HepG2 (cell line): Measurements from ENCODE around the gene B9D2. TPM values are rescaled to one million over a fixed set of nuclear protein-coding genes. Genes with fewer than 3 reads are reported as not detected.

Experiments
- AKAP8 ChIP-seq: sonication (generic); formaldehyde crosslinking; IDR thresholded peaks from 2 replicates; pipeline ENCODE4 v1.5.1; 2020; ENCODE audit warnings: mild to moderate bottlenecking, missing genetic modification reagents
- CCDC6 ChIP-seq: sonication (generic); formaldehyde crosslinking; IDR thresholded peaks from 2 replicates; pipeline ENCODE4 v1.8.1; 2022; ENCODE audit warnings: mild to moderate bottlenecking, missing genetic modification reagents, moderate library complexity
- HES4 ChIP-seq: sonication (generic); formaldehyde crosslinking; IDR thresholded peaks from 2 replicates; pipeline ENCODE4 v1.9.0; 2021; ENCODE audit warnings: mild to moderate bottlenecking, missing genetic modification reagents, borderline replicate concordance
- KDM3A ChIP-seq: IDR thresholded peaks from 2 replicates; pipeline ENCODE4 v1.6.1; 2018; ENCODE audit warnings: low read depth, missing compliant biosample characterization
- KDM5B ChIP-seq: sonication (generic); formaldehyde crosslinking; IDR thresholded peaks from 2 replicates; pipeline ENCODE4 v1.4.0; 2020; ENCODE audit warnings: missing genetic modification reagents, mild to moderate bottlenecking, borderline replicate concordance
- LRRFIP1 ChIP-seq: sonication (generic); formaldehyde crosslinking; conservative IDR thresholded peaks from 2 replicates; pipeline ENCODE4 v1.4.0; 2020; ENCODE audit warnings: missing genetic modification reagents
- MEF2D ChIP-seq: sonication (generic); formaldehyde crosslinking; IDR thresholded peaks from 2 replicates; pipeline ENCODE4 v1.5.1; 2020; ENCODE audit warnings: mild to moderate bottlenecking, missing genetic modification reagents
- NFATC3 ChIP-seq: sonication (generic); formaldehyde crosslinking; IDR thresholded peaks from 2 replicates; pipeline ENCODE4 v1.5.1; 2020; ENCODE audit warnings: mild to moderate bottlenecking, missing genetic modification reagents
- NR2F1 ChIP-seq, 2 experiments: fragments of 450-650 bp in 1 of 2; formaldehyde crosslinking in 1 of 2; IDR thresholded peaks; 2 replicates each; pipeline versions ENCODE4 v1.5.0 to v1.6.1; 2016 to 2020; ENCODE audit warnings: mild to moderate bottlenecking in 1 of 2, missing compliant biosample characterization in 1 of 2, missing genetic modification reagents in 1 of 2, moderate library complexity in 1 of 2
- PBX3 ChIP-seq: sonication (generic); formaldehyde crosslinking; IDR thresholded peaks from 2 replicates; pipeline ENCODE4 v1.8.1; 2023; ENCODE audit warnings: missing genetic modification reagents, inconsistent platforms, borderline replicate concordance
- RFXANK ChIP-seq: IDR thresholded peaks from 2 replicates; pipeline ENCODE4 v1.6.1; 2016
- TOPORS ChIP-seq: sonication (generic); formaldehyde crosslinking; IDR thresholded peaks from 2 replicates; pipeline ENCODE4 v1.8.0; 2023; ENCODE audit warnings: mild to moderate bottlenecking, missing genetic modification reagents
- YEATS2 ChIP-seq: sonication (generic); formaldehyde crosslinking; IDR thresholded peaks from 2 replicates; pipeline ENCODE4 v1.4.0; 2020; ENCODE audit warnings: missing genetic modification reagents, borderline replicate concordance
- ZNF292 ChIP-seq: sonication (generic); formaldehyde crosslinking; IDR thresholded peaks from 2 replicates; pipeline ENCODE4 v1.8.1; 2022; ENCODE audit warnings: mild to moderate bottlenecking, low read depth, missing genetic modification reagents, borderline replicate concordance
- ZNF567 ChIP-seq: sonication (generic); formaldehyde crosslinking; IDR thresholded peaks from 2 replicates; pipeline ENCODE4 v1.8.1; 2023; ENCODE audit warnings: mild to moderate bottlenecking, missing genetic modification reagents, borderline replicate concordance
- ZNF639 ChIP-seq: conservative IDR thresholded peaks from 2 replicates; pipeline ENCODE4 v1.6.1; 2018; ENCODE audit warnings: missing genetic modification reagents
- ZNF674 ChIP-seq: sonication (generic); formaldehyde crosslinking; IDR thresholded peaks from 2 replicates; pipeline ENCODE4 v1.5.0; 2020; ENCODE audit warnings: low read depth, mild to moderate bottlenecking, missing genetic modification reagents
- ZNF790 ChIP-seq: sonication (generic); formaldehyde crosslinking; IDR thresholded peaks from 2 replicates; pipeline ENCODE4 v1.8.0; 2022; ENCODE audit warnings: missing genetic modification reagents, mild to moderate bottlenecking, borderline replicate concordance
- polyA plus RNA-seq, 8 experiments: library from polyadenylated mRNA; depleted of rRNA in 3 of 8; stranded (reverse) in 7 of 8; unstranded in 1 of 8; fragments of >200 nt; fragmentation: Illumina TruSeq in 4 of 8; extraction: Trizol in 4 of 8; gene quantifications; 2 replicates each; pipeline versions ENCODE4 v1.2.1 to v1.2.3, GENCODE V29; 2011 to 2016; ENCODE audit warnings: low read depth in 4 of 8, missing spikeins in 1 of 8, mixed read lengths in 1 of 8; ENCODE audit not compliant: insufficient read depth in 1 of 8
- total RNA-seq, 5 experiments: library from RNA; depleted of rRNA; stranded (reverse); fragments of >200 nt; fragmentation: Illumina TruSeq; extraction: Trizol; gene quantifications; 2 replicates each; pipeline ENCODE4 v1.2.3, GENCODE V29; 2016; ENCODE audit warnings: low read depth in 1 of 5
- TF ChIP-seq, protein P1 (sequence below): sonication (generic); formaldehyde crosslinking; IDR thresholded peaks from 2 replicates; pipeline ENCODE4 v1.4.0; 2020; ENCODE audit warnings: mild to moderate bottlenecking, missing genetic modification reagents, borderline replicate concordance

The B9D2 gene
- total and polyA plus RNA-seq, 2 of the 13 experiments (the other 11 are each of a cell fraction or from before 2014, with no cell fraction given), result 3.1 to 4.4 TPM

DNA sequence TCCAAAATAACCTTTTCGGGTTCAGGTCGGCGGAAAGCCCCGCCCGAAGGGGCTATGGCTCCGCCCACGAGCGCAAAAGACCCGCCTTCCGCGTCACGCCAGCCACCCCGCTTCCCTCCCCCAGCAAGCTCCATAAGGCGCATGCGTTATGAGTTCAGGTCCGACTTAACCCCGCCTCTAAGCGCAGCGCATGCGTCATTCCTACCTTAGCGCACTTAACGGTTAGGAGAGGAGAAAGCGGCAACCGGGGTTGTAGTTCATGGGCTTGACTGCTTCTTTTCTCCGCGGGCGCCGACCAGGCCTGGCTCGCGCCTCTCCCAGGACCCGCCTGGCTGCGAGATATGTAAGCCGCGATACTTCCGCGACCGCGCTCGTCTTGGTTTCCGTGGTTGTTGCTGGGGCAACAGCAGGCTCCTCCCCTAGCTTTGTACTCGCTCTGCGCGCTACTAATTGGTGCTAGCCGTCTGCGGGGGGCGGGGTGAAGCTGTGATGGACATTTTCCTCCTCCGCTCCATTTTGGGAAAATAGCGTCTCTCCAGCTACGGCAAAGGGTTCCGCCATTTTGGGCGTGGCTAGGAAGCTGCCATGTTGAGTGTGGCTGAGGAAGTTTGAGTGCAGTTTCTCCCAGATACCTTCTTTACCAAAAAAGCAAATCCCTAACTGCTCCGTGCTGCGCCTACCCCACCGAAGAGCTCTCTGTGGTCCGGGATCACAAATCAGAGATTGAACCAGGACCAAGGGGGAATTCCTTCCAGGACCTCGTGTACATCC, at the start of gene B9D2 (continued):
- TF ChIP-seq ZNF639 (CRISPR knock-in tag), result no peak; the same call in 1 of the 2 replicates
- TF ChIP-seq, protein P1, sequence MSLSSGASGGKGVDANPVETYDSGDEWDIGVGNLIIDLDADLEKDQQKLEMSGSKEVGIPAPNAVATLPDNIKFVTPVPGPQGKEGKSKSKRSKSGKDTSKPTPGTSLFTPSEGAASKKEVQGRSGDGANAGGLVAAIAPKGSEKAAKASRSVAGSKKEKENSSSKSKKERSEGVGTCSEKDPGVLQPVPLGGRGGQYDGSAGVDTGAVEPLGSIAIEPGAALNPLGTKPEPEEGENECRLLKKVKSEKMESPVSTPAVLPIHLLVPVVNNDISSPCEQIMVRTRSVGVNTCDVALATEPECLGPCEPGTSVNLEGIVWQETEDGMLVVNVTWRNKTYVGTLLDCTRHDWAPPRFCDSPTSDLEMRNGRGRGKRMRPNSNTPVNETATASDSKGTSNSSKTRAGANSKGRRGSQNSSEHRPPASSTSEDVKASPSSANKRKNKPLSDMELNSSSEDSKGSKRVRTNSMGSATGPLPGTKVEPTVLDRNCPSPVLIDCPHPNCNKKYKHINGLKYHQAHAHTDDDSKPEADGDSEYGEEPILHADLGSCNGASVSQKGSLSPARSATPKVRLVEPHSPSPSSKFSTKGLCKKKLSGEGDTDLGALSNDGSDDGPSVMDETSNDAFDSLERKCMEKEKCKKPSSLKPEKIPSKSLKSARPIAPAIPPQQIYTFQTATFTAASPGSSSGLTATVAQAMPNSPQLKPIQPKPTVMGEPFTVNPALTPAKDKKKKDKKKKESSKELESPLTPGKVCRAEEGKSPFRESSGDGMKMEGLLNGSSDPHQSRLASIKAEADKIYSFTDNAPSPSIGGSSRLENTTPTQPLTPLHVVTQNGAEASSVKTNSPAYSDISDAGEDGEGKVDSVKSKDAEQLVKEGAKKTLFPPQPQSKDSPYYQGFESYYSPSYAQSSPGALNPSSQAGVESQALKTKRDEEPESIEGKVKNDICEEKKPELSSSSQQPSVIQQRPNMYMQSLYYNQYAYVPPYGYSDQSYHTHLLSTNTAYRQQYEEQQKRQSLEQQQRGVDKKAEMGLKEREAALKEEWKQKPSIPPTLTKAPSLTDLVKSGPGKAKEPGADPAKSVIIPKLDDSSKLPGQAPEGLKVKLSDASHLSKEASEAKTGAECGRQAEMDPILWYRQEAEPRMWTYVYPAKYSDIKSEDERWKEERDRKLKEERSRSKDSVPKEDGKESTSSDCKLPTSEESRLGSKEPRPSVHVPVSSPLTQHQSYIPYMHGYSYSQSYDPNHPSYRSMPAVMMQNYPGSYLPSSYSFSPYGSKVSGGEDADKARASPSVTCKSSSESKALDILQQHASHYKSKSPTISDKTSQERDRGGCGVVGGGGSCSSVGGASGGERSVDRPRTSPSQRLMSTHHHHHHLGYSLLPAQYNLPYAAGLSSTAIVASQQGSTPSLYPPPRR (CRISPR knock-in tag), result no peak
- no peak for TF ChIP-seq KDM3A
- no peak for TF ChIP-seq TOPORS
- TF ChIP-seq HES4 (CRISPR knock-in tag), result no peak
- no peak for TF ChIP-seq NFATC3
- no peak for TF ChIP-seq ZNF790 (CRISPR knock-in tag)
- no peak for TF ChIP-seq ZNF567
- TF ChIP-seq AKAP8 (CRISPR knock-in tag), result peak; percentile 80; the same call in 1 of the 2 replicates
- peak; percentile 25; the same call in 1 of the 2 replicates for TF ChIP-seq YEATS2 (CRISPR knock-in tag)
- no peak for TF ChIP-seq ZNF292 (CRISPR knock-in tag)
- TF ChIP-seq NR2F1 (CRISPR knock-in tag; IDR thresholded peaks at IDR 0.05), result no peak; a peak in 1 of 4 replicates
- 0 out of 2 replicates have a peak, but pooled peaks have one; percentile 13 for TF ChIP-seq CCDC6 (CRISPR knock-in tag)
- TF ChIP-seq RFXANK, result no peak
- TF ChIP-seq LRRFIP1, result no peak
- TF ChIP-seq KDM5B (CRISPR knock-in tag), result peak; percentile 50; the same call in 1 of the 2 replicates
- no peak for TF ChIP-seq ZNF674 (CRISPR knock-in tag)
- no peak for TF ChIP-seq MEF2D (CRISPR knock-in tag)
- TF ChIP-seq PBX3 (CRISPR knock-in tag), result no peak
